ENCODE results near the gene TFR2.

TFR2 gene

GRCh38 chr7:100683659-100684533 lies 42.5 kb upstream of the TFR2 start:
- Histone ChIP-seq H3K9ac (ENCODE audit: low read depth, low read length) (no peak overlapping the region), H3K9me3 (ENCODE audit: control insufficient read depth, insufficient read depth, low read length) (no peaks in the 10 kb centered on the region), H3K27me3 (ENCODE audit: control insufficient read depth, insufficient read depth, low read length) (no peaks in the 10 kb centered on the region), H3K4me1 (ENCODE audit: control insufficient read depth, insufficient read depth, low read length) (no peaks in the 10 kb centered on the region), H3K36me3 (ENCODE audit: control insufficient read depth, insufficient read depth, low read length) (peaks cover 90% of the 10 kb centered on the region), H3K4me3 (ENCODE audit: low read depth, low read length) (no peak overlapping the region)

GRCh38 chr7:100682991-100683658 lies 41.8 kb upstream of the TFR2 start:
- no peak overlapping the region for H3K4me3 ChIP-seq (ENCODE audit: low read depth, low read length)
- no peaks in the 10 kb centered on the region for H3K4me1 ChIP-seq (ENCODE audit: control insufficient read depth, insufficient read depth, low read length)
- H3K9ac ChIP-seq (ENCODE audit: low read depth, low read length): no peak overlapping the region
- H3K27me3 ChIP-seq (ENCODE audit: control insufficient read depth, insufficient read depth, low read length): no peaks in the 10 kb centered on the region
- H3K36me3 ChIP-seq (ENCODE audit: control insufficient read depth, insufficient read depth, low read length): peaks cover 91% of the 10 kb centered on the region
- H3K9me3 ChIP-seq (ENCODE audit: control insufficient read depth, insufficient read depth, low read length): no peaks in the 10 kb centered on the region

GRCh38 chr7:100682228-100682741 lies 40.9 kb upstream of the TFR2 start:
- peaks cover 92% of the 10 kb centered on the region for H3K36me3 ChIP-seq (ENCODE audit: control insufficient read depth, insufficient read depth, low read length)

GRCh38 chr7:100681491-100682227 lies 40.3 kb upstream of the TFR2 start:
- Histone ChIP-seq H3K9me3 (ENCODE audit: control insufficient read depth, insufficient read depth, low read length) (no peaks in the 10 kb centered on the region), H3K36me3 (ENCODE audit: control insufficient read depth, insufficient read depth, low read length) (peaks cover 91% of the 10 kb centered on the region), H3K9ac (ENCODE audit: low read depth, low read length) (no peak overlapping the region), H3K27me3 (ENCODE audit: control insufficient read depth, insufficient read depth, low read length) (no peaks in the 10 kb centered on the region), H3K4me1 (ENCODE audit: control insufficient read depth, insufficient read depth, low read length) (no peaks in the 10 kb centered on the region), H3K4me3 (ENCODE audit: low read depth, low read length) (no peak overlapping the region)

More at GRCh38 chr7:100682228-100682741, 40.9 kb upstream of the TFR2 start:
- Histone ChIP-seq H3K27me3 (ENCODE audit: control insufficient read depth, insufficient read depth, low read length) (no peaks in the 10 kb centered on the region), H3K9ac (ENCODE audit: low read depth, low read length) (no peak overlapping the region), H3K4me1 (ENCODE audit: control insufficient read depth, insufficient read depth, low read length) (no peaks in the 10 kb centered on the region), H3K4me3 (ENCODE audit: low read depth, low read length) (no peak overlapping the region), H3K9me3 (ENCODE audit: control insufficient read depth, insufficient read depth, low read length) (no peaks in the 10 kb centered on the region)

- H3K36me3 ChIP-seq (ENCODE audit: control insufficient read depth, insufficient read depth, low read length): peaks cover 84% of the 10 kb centered on the region
- H3K4me1 ChIP-seq (ENCODE audit: control insufficient read depth, insufficient read depth, low read length): no peaks in the 10 kb centered on the region
- no peaks in the 10 kb centered on the region for H3K27me3 ChIP-seq (ENCODE audit: control insufficient read depth, insufficient read depth, low read length)
- peak overlapping the region; percentile 8 for H3K9ac ChIP-seq (ENCODE audit: low read depth, low read length)
- H3K9me3 ChIP-seq (ENCODE audit: control insufficient read depth, insufficient read depth, low read length): no peaks in the 10 kb centered on the region
- H3K4me3 ChIP-seq (ENCODE audit: low read depth, low read length): no peak overlapping the region
Measured at GRCh38 chr7:100680576-100681271, 39.4 kb upstream of the TFR2 start.

GRCh38 chr7:100679927-100680575 lies 38.7 kb upstream of the TFR2 start:
- H3K36me3 ChIP-seq (ENCODE audit: control insufficient read depth, insufficient read depth, low read length): peaks cover 78% of the 10 kb centered on the region
- peak overlapping the region; percentile 8 for H3K9ac ChIP-seq (ENCODE audit: low read depth, low read length)
- no peaks in the 10 kb centered on the region for H3K4me1 ChIP-seq (ENCODE audit: control insufficient read depth, insufficient read depth, low read length)

GRCh38 chr7:100679129-100679926 lies 38.0 kb upstream of the TFR2 start:
- H3K9me3 ChIP-seq (ENCODE audit: control insufficient read depth, insufficient read depth, low read length): no peaks in the 10 kb centered on the region
- H3K36me3 ChIP-seq (ENCODE audit: control insufficient read depth, insufficient read depth, low read length): peaks cover 70% of the 10 kb centered on the region
- H3K27me3 ChIP-seq (ENCODE audit: control insufficient read depth, insufficient read depth, low read length): no peaks in the 10 kb centered on the region
- no peaks in the 10 kb centered on the region for H3K4me1 ChIP-seq (ENCODE audit: control insufficient read depth, insufficient read depth, low read length)
- no peak overlapping the region for H3K4me3 ChIP-seq (ENCODE audit: low read depth, low read length)
- H3K9ac ChIP-seq (ENCODE audit: low read depth, low read length): no peak overlapping the region

More at GRCh38 chr7:100679927-100680575, 38.7 kb upstream of the TFR2 start:
- H3K4me3 ChIP-seq (ENCODE audit: low read depth, low read length): no peak overlapping the region
- H3K27me3 ChIP-seq (ENCODE audit: control insufficient read depth, insufficient read depth, low read length): no peaks in the 10 kb centered on the region
- no peaks in the 10 kb centered on the region for H3K9me3 ChIP-seq (ENCODE audit: control insufficient read depth, insufficient read depth, low read length)

GRCh38 chr7:100678291-100678984 lies 37.1 kb upstream of the TFR2 start:
- Histone ChIP-seq H3K27me3 (ENCODE audit: control insufficient read depth, insufficient read depth, low read length) (no peaks in the 10 kb centered on the region), H3K9me3 (ENCODE audit: control insufficient read depth, insufficient read depth, low read length) (no peaks in the 10 kb centered on the region), H3K4me3 (ENCODE audit: low read depth, low read length) (no peak overlapping the region), H3K9ac (ENCODE audit: low read depth, low read length) (no peak overlapping the region), H3K4me1 (ENCODE audit: control insufficient read depth, insufficient read depth, low read length) (no peaks in the 10 kb centered on the region), H3K36me3 (ENCODE audit: control insufficient read depth, insufficient read depth, low read length) (peaks cover 62% of the 10 kb centered on the region)

- H3K36me3 ChIP-seq (ENCODE audit: control insufficient read depth, insufficient read depth, low read length): peaks cover 53% of the 10 kb centered on the region
Measured at GRCh38 chr7:100677308-100678267, 36.2 kb upstream of the TFR2 start.

More at GRCh38 chr7:100677308-100678267, 36.2 kb upstream of the TFR2 start:
- H3K9ac ChIP-seq (ENCODE audit: low read depth, low read length): no peak overlapping the region
- H3K9me3 ChIP-seq (ENCODE audit: control insufficient read depth, insufficient read depth, low read length): no peaks in the 10 kb centered on the region
- no peaks in the 10 kb centered on the region for H3K27me3 ChIP-seq (ENCODE audit: control insufficient read depth, insufficient read depth, low read length)
- H3K4me3 ChIP-seq (ENCODE audit: low read depth, low read length): no peak overlapping the region
- H3K4me1 ChIP-seq (ENCODE audit: control insufficient read depth, insufficient read depth, low read length): no peaks in the 10 kb centered on the region
